ENCODE results near the gene CRYL1. TPM values are rescaled to one million over a fixed set of nuclear protein-coding genes. Genes with fewer than 3 reads are reported as not detected.

CRYL1 gene
- total and polyA plus RNA-seq, 12 donors = 10.6 to 68.0 (median 48.1) TPM

DNA sequence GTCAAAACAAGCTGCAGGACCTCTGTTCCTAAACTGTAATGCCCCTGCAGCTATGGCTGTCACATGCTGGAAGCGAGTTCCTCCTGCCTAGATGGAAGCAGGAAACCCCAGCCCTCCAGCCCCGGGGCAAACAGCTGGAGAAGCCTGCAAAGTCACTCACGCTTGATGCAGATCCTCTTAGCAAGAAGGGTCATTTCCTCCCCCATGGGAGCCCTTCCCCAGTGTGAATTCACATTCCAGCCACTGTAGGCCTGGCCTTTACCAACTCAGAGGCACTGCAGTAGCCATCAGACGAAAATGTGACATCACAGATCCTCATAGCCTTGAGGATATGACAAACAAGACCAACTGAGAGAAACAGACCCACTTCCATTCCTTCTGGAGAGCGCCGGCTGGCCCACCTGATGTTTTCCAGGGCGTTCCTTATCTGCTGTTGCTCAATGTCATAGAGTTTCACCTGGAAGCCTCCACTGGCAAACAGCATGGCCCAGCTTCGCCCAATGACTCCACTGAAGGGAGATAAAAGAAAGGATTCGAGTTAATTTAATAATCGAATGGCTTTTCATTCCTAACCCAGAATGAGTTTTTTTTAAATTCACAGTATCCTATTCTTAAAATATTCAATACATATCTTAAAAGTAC is 13.5 kb downstream of the CRYL1 start:
- Histone ChIP-seq H3K9me3 (replicated peaks in 1 of 3) (no peaks in the 10 kb centered on the region), H3K27me3 (no peaks in the 10 kb centered on the region), H3K36me3 (replicated peaks in 1 of 2) (peaks cover 0 to 14% of the 10 kb centered on the region in 2 donors), H3K27ac (no peak overlapping the region), H3K4me3 (no peak overlapping the region), H3K4me1 (replicated peaks in 1 of 2) (no peaks in the 10 kb centered on the region)
- TF ChIP-seq POLR2A (IDR thresholded peaks at IDR 0.05) = no peak
- TF ChIP-seq, protein P1, sequence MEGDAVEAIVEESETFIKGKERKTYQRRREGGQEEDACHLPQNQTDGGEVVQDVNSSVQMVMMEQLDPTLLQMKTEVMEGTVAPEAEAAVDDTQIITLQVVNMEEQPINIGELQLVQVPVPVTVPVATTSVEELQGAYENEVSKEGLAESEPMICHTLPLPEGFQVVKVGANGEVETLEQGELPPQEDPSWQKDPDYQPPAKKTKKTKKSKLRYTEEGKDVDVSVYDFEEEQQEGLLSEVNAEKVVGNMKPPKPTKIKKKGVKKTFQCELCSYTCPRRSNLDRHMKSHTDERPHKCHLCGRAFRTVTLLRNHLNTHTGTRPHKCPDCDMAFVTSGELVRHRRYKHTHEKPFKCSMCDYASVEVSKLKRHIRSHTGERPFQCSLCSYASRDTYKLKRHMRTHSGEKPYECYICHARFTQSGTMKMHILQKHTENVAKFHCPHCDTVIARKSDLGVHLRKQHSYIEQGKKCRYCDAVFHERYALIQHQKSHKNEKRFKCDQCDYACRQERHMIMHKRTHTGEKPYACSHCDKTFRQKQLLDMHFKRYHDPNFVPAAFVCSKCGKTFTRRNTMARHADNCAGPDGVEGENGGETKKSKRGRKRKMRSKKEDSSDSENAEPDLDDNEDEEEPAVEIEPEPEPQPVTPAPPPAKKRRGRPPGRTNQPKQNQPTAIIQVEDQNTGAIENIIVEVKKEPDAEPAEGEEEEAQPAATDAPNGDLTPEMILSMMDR (IDR thresholded peaks at IDR 0.05) = no peak
- DNase-seq = peak in 1 of 7 donors; percentile 51
- WGBS, 4 donors = 80 to 86% (median 82%) methylated on average over 10 of the region's 10 CpGs
- intact Hi-C loops (cut with DNase I) = no loop called here

DNA sequence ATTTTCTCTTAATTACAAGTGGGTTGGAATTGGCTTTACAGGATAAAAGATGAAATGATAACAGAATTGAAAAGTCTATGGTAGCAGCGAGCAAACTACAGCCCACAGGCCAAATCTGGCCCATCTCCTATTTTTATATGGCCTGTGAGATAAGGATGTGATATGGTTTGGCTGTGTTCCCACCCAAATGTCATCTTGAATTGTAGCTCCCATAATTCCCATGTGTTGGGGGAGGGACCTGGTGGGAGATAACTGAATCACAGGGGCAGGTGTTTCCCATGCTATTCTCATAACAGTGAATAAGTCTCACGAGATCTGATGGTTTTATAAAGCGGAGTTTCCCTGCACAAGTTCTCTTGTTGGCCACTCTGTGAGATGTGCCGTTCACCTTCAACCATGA is 19.0 kb downstream of the CRYL1 start:
- Histone ChIP-seq H3K4me1 (replicated peaks in 1 of 2) (no peaks in the 10 kb centered on the region), H3K4me3 (no peak overlapping the region), H3K27me3 (no peaks in the 10 kb centered on the region), H3K36me3 (replicated peaks in 1 of 2) (peaks cover 0 to 9% of the 10 kb centered on the region in 2 donors), H3K27ac (no peak overlapping the region), H3K9me3 (replicated peaks in 1 of 3) (no peaks in the 10 kb centered on the region)
- no peak for TF ChIP-seq POLR2A (IDR thresholded peaks at IDR 0.05)
- TF ChIP-seq, protein P1 (IDR thresholded peaks at IDR 0.05) = no peak
- intact Hi-C loops (cut with DNase I) = no loop called here
- DNase-seq = peak in 1 of 7 donors; percentile 37
- 79 to 87% (median 85%) methylated on average over 4 of the region's 4 CpGs for WGBS, 4 donors

DNA sequence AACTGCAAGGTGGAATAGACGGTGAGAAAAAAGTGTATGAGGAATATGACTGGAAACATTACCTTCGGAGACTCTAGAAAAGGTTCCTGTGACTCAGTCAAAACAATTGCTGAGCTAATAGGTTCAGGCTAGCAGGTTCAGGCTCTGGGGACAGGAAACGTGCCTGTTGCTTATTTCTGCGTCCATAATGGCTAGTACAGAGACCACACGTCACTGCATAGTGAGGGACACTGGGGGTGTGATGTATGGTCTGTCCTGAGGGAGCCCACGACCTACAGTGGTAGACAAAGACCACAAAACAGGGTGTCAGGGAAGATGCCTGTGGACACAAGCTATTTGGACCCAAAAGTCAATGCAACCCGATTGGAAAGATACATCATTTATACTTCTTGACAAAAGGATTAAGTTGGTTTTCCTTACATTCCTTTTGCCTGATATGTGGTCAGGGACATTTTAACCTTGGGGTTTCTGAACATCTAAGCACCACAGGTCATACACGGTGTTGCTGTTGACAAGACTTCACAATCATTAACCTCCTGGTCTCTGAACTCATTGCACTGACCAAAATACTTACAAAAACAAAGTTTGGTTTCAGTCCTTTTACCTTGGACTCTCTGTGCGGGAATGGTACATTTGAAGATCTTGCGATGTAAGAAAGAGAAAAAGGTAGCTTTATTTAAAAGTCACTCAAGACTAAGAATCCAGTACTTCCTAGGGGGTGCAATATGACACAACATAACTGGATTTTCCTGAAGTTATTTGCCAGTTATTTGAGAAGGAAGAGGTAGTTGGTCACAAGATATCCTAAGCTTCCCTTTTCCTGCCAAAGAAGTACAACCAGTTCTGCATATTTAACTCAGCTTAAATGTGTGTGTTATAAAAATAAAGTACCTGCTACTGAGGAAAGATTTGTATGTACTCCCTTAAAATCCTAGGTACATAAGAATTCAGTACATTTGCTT is 20.0 kb downstream of the CRYL1 start:
- H3K27ac ChIP-seq = peak overlapping the region in 1 of 5 donors; percentile 55
- DNase-seq = peak in 1 of 7 donors; percentile 31
- H3K4me1 ChIP-seq (replicated peaks in 1 of 2) = no peaks in the 10 kb centered on the region
- 84 to 85% (median 85%) methylated on average over 10 of the region's 10 CpGs for WGBS, 4 donors
- no peak overlapping the region for H3K4me3 ChIP-seq
- H3K9me3 ChIP-seq (replicated peaks in 1 of 3) = no peaks in the 10 kb centered on the region
- H3K36me3 ChIP-seq (replicated peaks in 1 of 2) = no peaks in the 10 kb centered on the region
- H3K27me3 ChIP-seq = no peaks in the 10 kb centered on the region
- TF ChIP-seq POLR2A (IDR thresholded peaks at IDR 0.05) = no peak
- TF ChIP-seq, protein P1 (IDR thresholded peaks at IDR 0.05) = no peak
- intact Hi-C loops (cut with DNase I) = no loop called here

All from adrenal gland (tissue), 12 donors.